ENCODE measurements around the gene NAA60.
"Not testable (repeated sequence)": the region's sequence is repeated elsewhere in the genome, so short reads cannot be mapped to it uniquely, and the experiment has no call there.

Gene NAA60

DNA sequence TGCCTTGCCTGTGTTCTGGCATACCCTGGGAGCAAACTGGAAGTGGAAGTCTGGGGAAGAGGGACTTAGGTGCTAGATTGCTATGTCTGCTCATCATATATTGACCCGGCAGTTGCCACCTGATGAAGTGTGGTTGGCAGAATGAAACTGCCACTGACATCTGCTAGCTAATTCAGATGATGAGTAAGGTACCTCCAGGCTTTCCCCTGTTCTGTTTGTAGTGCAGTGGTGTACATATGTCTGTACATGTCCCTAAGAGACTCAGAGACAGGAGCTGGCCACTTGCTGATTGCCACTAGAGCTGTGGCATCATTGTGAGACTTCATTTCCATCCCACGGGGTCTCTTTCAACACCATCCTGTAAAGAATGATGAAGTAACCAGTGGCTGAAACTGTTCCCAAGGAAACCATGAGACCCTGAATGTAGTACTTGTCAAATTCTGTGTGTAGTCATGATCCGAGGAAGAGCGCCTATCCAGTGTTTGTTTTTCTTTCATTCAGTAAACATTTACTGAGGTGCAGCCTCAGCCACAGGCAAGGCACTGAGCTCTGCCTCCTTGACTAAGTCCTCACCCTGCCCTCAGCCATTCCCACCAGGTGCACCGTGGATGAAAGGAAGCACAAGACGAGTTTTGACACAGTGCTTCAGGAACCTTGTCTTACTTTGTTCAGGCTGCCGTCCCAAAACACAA, 70.6 kb downstream of the NAA60 start:
- DNase-seq, result no peak

DNA sequence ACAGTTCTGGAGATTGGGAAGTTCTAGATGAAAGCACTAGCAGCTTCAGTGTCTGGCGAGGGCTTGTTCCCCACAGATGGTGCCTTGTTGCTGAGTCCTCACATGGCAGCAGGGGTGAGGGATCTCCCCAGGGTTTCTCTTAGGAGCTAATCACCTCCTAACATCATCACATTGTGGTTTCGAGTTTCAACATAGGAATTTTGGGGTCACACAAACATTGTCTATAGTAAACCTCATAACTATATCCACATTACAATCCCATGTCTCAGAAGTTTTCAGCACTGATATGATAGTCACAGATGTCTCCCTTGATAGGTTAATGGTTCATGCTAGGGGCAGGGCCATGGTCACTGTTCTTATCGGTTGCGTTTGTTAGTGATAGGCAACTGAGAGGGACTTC, 71.1 kb downstream of the NAA60 start:
- no peak for DNase-seq

GRCh38 chr16:3515897-3516296, 72.4 kb downstream of the NAA60 start:
- no peak for DNase-seq

DNA sequence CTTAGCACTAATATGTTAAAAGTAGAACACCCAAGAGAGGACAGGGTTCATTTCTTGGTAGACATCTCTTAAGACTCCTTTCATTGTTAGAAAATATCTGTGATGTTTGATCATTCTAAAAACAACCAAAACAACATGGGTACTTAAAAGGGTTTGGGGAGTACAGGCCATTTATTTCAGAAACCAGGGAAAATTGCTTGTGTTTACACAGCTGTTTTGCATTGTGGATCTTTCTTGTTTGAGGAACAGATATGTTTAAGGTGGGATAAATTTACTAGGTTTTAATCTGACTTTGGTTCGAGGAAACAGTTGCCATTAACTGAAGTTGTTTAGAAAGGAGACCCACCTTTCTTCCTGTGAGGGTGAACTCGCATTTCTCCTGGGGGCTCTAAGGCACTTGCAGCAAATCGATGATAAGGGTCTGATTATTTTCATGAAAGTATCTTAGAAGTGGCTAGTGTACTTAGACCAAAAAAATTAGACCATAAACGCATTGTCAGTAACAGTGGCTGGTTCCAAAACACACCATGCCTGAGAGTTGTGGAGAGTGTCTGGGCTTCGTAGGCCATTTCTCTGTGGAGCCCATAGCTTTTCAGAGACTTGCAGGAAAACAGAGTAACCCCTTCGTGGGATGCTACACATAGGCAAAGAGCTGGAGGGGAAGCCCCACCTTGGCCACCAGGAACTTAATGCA, 75.0 kb downstream of the NAA60 start:
- DNase-seq, result no peak

- DNase-seq, result no peak
These were observed 75.5 kb downstream of the NAA60 start for GRCh38 chr16:3518986-3519348.

- DNase-seq, result no peak
These were observed 76.1 kb downstream of the NAA60 start for GRCh38 chr16:3519581-3519980.

- no peak for DNase-seq
These were observed 76.9 kb downstream of the NAA60 start for GRCh38 chr16:3520413-3520812.

GRCh38 chr16:3520841-3521240, 77.4 kb downstream of the NAA60 start:
- DNase-seq, result no peak

GRCh38 chr16:3523281-3523680, 79.8 kb downstream of the NAA60 start:
- DNase-seq, result no peak

GRCh38 chr16:3525951-3526350, 82.5 kb downstream of the NAA60 start:
- no peak for DNase-seq

DNA sequence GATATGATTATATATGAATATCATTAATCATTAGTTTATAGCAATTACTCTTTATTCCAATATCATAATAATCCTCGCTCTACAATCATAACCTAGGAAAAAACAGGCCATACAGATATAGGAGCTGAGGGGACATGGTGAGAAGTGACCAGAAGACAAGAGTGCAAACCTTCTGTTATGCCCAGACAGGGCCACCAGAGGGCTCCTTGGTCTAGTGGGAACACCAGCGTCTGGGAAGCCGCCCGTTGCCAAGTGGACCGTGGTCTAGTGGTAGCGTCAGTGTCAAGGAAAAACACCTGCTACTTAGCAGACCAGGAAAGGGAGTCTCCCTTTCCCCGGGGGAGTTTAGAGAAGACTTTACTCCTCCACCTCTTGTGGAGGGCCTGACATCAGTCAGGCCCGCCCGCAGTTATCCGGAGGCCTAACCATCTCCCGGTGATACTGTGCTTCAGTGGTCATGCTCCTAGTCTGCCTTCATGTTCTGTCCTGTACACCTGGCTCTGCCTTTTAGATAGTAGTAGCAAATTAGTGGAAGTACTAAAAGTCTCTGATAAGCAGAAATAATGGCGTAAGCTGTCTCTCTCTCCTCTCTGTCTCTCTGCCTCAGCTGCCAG, 83.8 kb downstream of the NAA60 start:
- DNase-seq, result not testable (repeated sequence)

DNA sequence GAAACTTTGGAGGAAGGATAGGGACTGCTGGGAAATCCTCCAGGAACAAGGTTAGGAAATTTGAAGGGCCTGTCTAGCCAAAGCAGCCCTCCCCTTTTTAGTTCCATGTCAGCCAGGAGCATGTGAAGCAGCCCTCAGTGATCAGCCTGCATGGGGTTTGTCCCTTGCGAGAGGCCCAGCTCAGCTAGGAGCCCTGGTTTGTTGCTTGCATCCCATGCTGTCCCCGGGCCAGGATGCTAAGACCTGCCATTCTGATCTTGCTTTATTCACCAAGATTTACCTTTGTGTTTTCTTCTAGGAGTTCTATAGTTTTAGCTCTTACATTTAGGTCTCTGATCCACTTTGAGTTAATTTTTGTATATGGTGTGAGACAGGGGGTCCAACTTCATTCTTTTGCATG, 84.9 kb downstream of the NAA60 start:
- DNase-seq, result no peak

GRCh38 chr16:3529175-3529574, 85.7 kb downstream of the NAA60 start:
- DNase-seq, result no peak

DNA sequence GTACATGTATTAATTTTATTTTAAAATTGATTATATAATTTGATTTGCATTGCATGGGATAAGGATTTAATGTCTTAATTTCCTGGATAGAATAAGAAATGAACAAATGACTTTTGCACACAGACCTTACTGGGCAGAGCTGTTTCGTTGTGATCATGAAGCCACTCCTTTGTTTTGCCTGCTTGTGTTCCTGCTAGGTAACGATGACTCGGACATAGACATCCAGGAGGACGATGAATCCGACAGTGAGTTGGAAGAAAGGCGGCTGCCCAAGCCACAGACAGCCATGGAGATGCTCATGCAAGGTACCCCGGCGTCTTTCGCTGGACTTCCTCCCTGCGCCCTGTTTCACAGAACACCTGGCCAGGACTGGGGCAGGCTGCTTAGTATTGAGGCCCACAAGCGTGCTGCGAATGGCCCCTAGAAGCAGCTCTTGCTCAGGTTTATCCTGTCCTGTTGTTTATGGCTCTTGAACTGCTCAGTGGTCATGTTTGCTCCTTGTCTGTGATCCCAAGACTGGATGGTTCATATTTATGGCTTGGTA, 87.0 kb downstream of the NAA60 start:
- no peak for DNase-seq

GRCh38 chr16:3532741-3533140, 89.3 kb downstream of the NAA60 start:
- no peak for DNase-seq

DNA sequence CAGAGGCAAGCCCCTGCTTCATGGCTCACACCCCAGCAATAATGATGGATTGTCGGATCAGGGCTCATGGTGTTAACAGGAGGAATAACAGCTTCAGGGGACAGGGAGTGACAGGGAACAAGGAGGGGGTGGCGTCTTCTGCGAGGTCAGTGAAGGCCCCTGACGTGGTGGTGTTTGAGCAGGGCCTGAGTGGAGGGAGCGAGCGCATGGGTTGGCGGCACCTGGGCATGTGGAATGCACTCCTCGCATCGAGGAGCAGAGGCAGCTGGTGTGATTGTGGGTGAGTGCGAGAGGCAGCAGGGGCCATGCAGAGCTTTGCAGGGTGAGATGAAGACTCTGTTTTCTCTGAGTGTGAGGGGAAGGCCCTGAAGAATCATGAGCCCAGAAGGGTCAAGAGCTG, 90.6 kb downstream of the NAA60 start:
- no peak for DNase-seq

GRCh38 chr16:3536271-3536731, 92.8 kb downstream of the NAA60 start:
- no peak for DNase-seq
